HUES48 (cell line): ENCODE results near the gene PTPN9.
"Not testable (repeated sequence)": the region's sequence is repeated elsewhere in the genome, so short reads cannot be mapped to it uniquely, and the experiment has no call there.

Source experiments
- H3K27ac ChIP-seq: one replicate; pipeline ENCODE4 v1.7.0; 2013; ENCODE audit warnings: low read depth, low read length, inconsistent platforms
- H3K27me3 ChIP-seq: 2 replicates; pipeline ENCODE4 v1.6.1; 2013; ENCODE audit warnings: mild to moderate bottlenecking, low read length; ENCODE audit not compliant: control insufficient read depth, insufficient read depth
- H3K36me3 ChIP-seq: 2 replicates; pipeline ENCODE4 v1.6.1; 2013; ENCODE audit warnings: low read length; ENCODE audit not compliant: control insufficient read depth, insufficient read depth
- H3K4me1 ChIP-seq: 2 replicates; pipeline ENCODE4 v1.6.1; 2013; ENCODE audit warnings: mild to moderate bottlenecking, low read length; ENCODE audit not compliant: control insufficient read depth, insufficient read depth
- H3K4me3 ChIP-seq: 2 replicates; pipeline ENCODE4 v1.5.1; 2013; ENCODE audit warnings: mild to moderate bottlenecking, low read depth, low read length
- H3K9ac ChIP-seq: 2 replicates; pipeline ENCODE4 v1.6.1; 2013; ENCODE audit warnings: mild to moderate bottlenecking, low read depth, low read length, moderate library complexity
- H3K9me3 ChIP-seq: 2 replicates; pipeline ENCODE4 v1.6.1; 2013; ENCODE audit warnings: low read length; ENCODE audit not compliant: control insufficient read depth, insufficient read depth

PTPN9 gene

GRCh38 chr15:75578173-75578947 lies 755 bp downstream of the PTPN9 start:
- 0 out of 2 replicates have a peak, but pooled peaks cover 2% of the 10 kb centered on the region for H3K36me3 ChIP-seq
- H3K27ac ChIP-seq: peak overlapping the region; percentile 96
- no peaks in the 10 kb centered on the region for H3K9me3 ChIP-seq
- no peaks in the 10 kb centered on the region for H3K27me3 ChIP-seq
- H3K4me3 ChIP-seq: peak overlapping the region; percentile 82
- H3K4me1 ChIP-seq: peaks cover 12% of the 10 kb centered on the region
- H3K9ac ChIP-seq: peak overlapping the region; percentile 86

DNA sequence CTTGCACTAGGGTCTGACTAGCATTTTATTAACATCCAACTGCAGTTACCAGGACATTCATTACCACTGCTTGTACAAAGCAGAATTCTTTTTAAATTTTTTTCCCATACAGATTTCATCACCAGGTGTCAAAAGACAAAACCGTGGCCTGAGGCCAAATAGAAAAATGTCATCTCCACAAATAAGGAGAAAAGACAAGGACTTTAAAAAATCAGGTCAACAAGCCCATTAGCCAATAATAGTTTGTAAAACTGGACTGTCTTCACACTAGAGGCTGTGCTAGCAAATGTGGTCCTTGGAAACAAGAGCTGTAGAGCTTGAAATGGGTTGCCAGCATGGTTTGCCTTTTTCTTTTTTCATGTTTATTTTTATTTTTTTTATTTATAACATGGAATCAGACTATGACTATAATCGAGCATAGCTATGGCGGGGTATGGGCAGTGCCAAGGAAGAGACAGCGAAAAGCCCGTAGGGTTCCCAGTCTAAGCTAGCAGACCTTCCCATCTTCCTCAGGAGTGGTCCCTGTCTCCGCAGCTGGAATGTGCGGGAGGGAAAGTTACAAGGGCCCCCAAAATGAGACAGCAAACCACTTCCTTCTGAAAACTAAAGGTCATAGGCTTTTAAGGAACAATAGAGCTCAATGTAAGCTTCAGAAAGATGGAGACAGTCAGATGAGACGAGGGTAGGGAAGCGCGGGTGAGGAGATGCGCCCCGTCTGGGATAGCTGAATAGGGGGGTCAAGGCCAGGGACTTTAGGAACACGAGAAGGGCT lies 1.5 kb downstream of the PTPN9 start:
- H3K27me3 ChIP-seq: no peaks in the 10 kb centered on the region
- H3K9ac ChIP-seq: peak overlapping the region; percentile 86
- peak overlapping the region; percentile 82 for H3K4me3 ChIP-seq
- H3K36me3 ChIP-seq: 0 out of 2 replicates have a peak, but pooled peaks cover 2% of the 10 kb centered on the region
- H3K27ac ChIP-seq: peak overlapping the region; percentile 96
- H3K9me3 ChIP-seq: no peaks in the 10 kb centered on the region
- peaks cover 20% of the 10 kb centered on the region for H3K4me1 ChIP-seq

GRCh38 chr15:75573648-75574384 lies 5.3 kb downstream of the PTPN9 start:
- H3K27me3 ChIP-seq: no peaks in the 10 kb centered on the region
- H3K9me3 ChIP-seq: no peaks in the 10 kb centered on the region
- H3K4me1 ChIP-seq: peaks cover 20% of the 10 kb centered on the region
- no peak overlapping the region for H3K9ac ChIP-seq
- peak overlapping the region; percentile 72 for H3K27ac ChIP-seq
- H3K4me3 ChIP-seq: peak overlapping the region; percentile 46
- peaks cover 2% of the 10 kb centered on the region; the same call in 1 of the 2 replicates for H3K36me3 ChIP-seq

- no peak overlapping the region for H3K9ac ChIP-seq
- H3K27ac ChIP-seq: no peak overlapping the region
- H3K9me3 ChIP-seq: no peaks in the 10 kb centered on the region
- no peaks in the 10 kb centered on the region for H3K27me3 ChIP-seq
- H3K36me3 ChIP-seq: no peaks in the 10 kb centered on the region; the same call in 1 of the 2 replicates
- peaks cover 24% of the 10 kb centered on the region for H3K4me1 ChIP-seq
- H3K4me3 ChIP-seq: no peak overlapping the region
Measured at GRCh38 chr15:75570126-75570845, 8.8 kb downstream of the PTPN9 start.

GRCh38 chr15:75565062-75565970 lies 13.8 kb downstream of the PTPN9 start:
- no peaks in the 10 kb centered on the region for H3K27me3 ChIP-seq
- H3K36me3 ChIP-seq: no peaks in the 10 kb centered on the region
- H3K27ac ChIP-seq: no peak overlapping the region
- no peaks in the 10 kb centered on the region for H3K9me3 ChIP-seq
- H3K9ac ChIP-seq: no peak overlapping the region
- no peak overlapping the region for H3K4me3 ChIP-seq
- H3K4me1 ChIP-seq: 0 out of 2 replicates have a peak, but pooled peaks cover 4% of the 10 kb centered on the region

- no peak overlapping the region for H3K27ac ChIP-seq
- no peaks in the 10 kb centered on the region; the same call in 1 of the 2 replicates for H3K9me3 ChIP-seq
- H3K4me3 ChIP-seq: no peak overlapping the region
- 0 out of 2 replicates have a peak, but pooled peaks cover 4% of the 10 kb centered on the region for H3K4me1 ChIP-seq
- no peak overlapping the region for H3K9ac ChIP-seq
- H3K36me3 ChIP-seq: no peaks in the 10 kb centered on the region
- H3K27me3 ChIP-seq: no peaks in the 10 kb centered on the region
Measured at GRCh38 chr15:75561888-75562287, 17.2 kb downstream of the PTPN9 start.

- H3K9ac ChIP-seq, H3K36me3 ChIP-seq: not testable (repeated sequence)
Measured at GRCh38 chr15:75559360-75559759, 19.8 kb downstream of the PTPN9 start.

GRCh38 chr15:75558955-75559354 lies 20.2 kb downstream of the PTPN9 start:
- H3K9me3 ChIP-seq, H3K27ac ChIP-seq, H3K36me3 ChIP-seq, H3K4me1 ChIP-seq, H3K9ac ChIP-seq, H3K4me3 ChIP-seq, H3K27me3 ChIP-seq: not testable (repeated sequence)

More at GRCh38 chr15:75559360-75559759, 19.8 kb downstream of the PTPN9 start:
- not testable (repeated sequence) for H3K27me3 ChIP-seq, H3K4me3 ChIP-seq, H3K9me3 ChIP-seq, H3K27ac ChIP-seq, H3K4me1 ChIP-seq

DNA sequence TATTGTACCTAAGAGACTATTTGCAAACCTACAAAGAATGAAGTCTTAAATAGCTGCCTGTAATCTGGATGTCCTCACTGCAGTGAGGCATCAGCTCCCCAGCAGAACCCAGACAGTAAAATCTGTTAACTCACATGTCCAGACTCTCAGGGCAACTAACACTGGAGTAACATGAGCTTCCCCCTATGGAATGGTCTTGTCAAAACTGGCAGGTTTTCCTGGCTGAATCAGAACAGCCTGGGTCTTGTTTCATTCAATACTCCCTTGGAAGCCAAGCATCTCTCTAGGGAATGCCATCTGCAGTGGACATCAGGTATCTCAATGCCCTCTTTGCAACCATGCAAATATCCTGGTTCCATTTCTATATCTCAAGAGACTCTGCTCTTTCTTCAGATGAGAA lies 24.4 kb downstream of the PTPN9 start:
- H3K4me3 ChIP-seq: no peak overlapping the region
- no peaks in the 10 kb centered on the region for H3K4me1 ChIP-seq
- no peaks in the 10 kb centered on the region; the same call in 1 of the 2 replicates for H3K36me3 ChIP-seq
- no peak overlapping the region for H3K9ac ChIP-seq
- no peaks in the 10 kb centered on the region for H3K27me3 ChIP-seq
- no peak overlapping the region for H3K27ac ChIP-seq
- no peaks in the 10 kb centered on the region; the same call in 1 of the 2 replicates for H3K9me3 ChIP-seq
